OCI-LY3 (cell line): ENCODE data around the gene SLX9.

Source experiments
- H2AFZ ChIP-seq: fragments of 200-600, 300-600 bp; shearing (Covaris generic); 2 replicates; pipeline ENCODE4 v1.6.0; 2014; ENCODE audit warnings: antibody characterized with exemption, low read depth, low read length
- H3K27ac ChIP-seq: fragments of 200-600, 300-600 bp; sonication (generic); 2 replicates; pipeline ENCODE4 v1.5.1; 2014; ENCODE audit warnings: mild to moderate bottlenecking, low read length, moderate library complexity, mixed read lengths
- H3K27me3 ChIP-seq: fragments of 200-600, 300-600 bp; sonication (generic); 2 replicates; pipeline ENCODE4 v1.6.1; 2014; ENCODE audit warnings: low read depth, low read length, mixed read lengths
- H3K36me3 ChIP-seq: fragments of 200-600, 300-600 bp; sonication (generic); replicated peaks from 2 replicates; pipeline ENCODE3; 2014; ENCODE audit warnings: low read depth, low read length, mixed read lengths
- H3K4me1 ChIP-seq: fragments of 300-600, 200-600 bp; sonication (generic); 2 replicates; pipeline ENCODE4 v1.6.1; 2014; ENCODE audit warnings: low read length, mixed read lengths
- H3K4me2 ChIP-seq: fragments of 200-600, 300-600 bp; sonication (generic); 2 replicates; pipeline ENCODE4 v1.6.1; 2014; ENCODE audit warnings: low read length, mixed read lengths
- H3K4me3 ChIP-seq: fragments of 300-600, 200-600 bp; sonication (generic); 2 replicates; pipeline ENCODE4 v1.5.1; 2014; ENCODE audit warnings: antibody characterized with exemption, mild to moderate bottlenecking, low read length, moderate library complexity
- H3K79me2 ChIP-seq: fragments of 300-600, 200-600 bp; shearing (Covaris generic); 2 replicates; pipeline ENCODE4 v1.6.1; 2014; ENCODE audit warnings: mild to moderate bottlenecking, low read length, mixed read lengths
- H3K9ac ChIP-seq: fragments of 300-600, 200-600 bp; shearing (Covaris generic); 2 replicates; pipeline ENCODE4 v1.6.0; 2014; ENCODE audit warnings: mild to moderate bottlenecking, low read length, moderate library complexity
- H3K9me3 ChIP-seq: fragments of 200-600, 300-600 bp; shearing (Covaris generic); 2 replicates; pipeline ENCODE4 v1.6.1; 2014; ENCODE audit warnings: low read length, mixed read lengths; ENCODE audit not compliant: insufficient read depth
- H4K20me1 ChIP-seq: fragments of 200-600, 300-600 bp; sonication (generic); 2 replicates; pipeline ENCODE4 v1.6.1; 2016; ENCODE audit warnings: low read length, mixed read lengths; ENCODE audit not compliant: insufficient read depth
- EZH2phosphoT487 ChIP-seq: fragments of 200-600 bp; shearing (Covaris generic); IDR thresholded peaks from 2 replicates; pipeline ENCODE4 v1.6.1; 2018; ENCODE audit warnings: antibody characterized with exemption, mixed run types, low read depth
- TF ChIP-seq, protein P1 (sequence below): fragments of 200-600, 300-600 bp; sonication (generic); IDR thresholded peaks from 2 replicates; pipeline ENCODE4 v1.5.1; 2014; ENCODE audit warnings: antibody characterized with exemption, low read length, low read depth

Gene SLX9

DNA sequence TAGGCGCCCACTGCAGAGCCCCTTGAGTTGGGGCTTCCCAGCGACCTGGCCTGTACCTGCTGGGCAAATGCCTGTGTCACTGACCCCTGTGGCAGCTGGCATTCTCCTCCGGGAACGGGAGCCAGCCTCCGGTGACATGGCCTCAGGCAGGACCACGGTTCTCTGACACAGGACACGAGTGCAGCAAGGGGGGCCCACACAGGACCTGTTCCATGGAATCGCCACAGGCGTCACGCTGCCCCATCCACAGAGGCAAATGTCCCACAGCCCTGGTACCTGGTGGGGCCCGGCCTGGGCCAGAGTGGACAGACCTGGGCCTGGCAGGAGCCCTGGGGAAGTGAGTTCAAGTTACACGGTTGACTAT is 21.7 kb upstream of the SLX9 start:
- H4K20me1 ChIP-seq: no peaks in the 10 kb centered on the region
- no peaks in the 10 kb centered on the region for H3K36me3 ChIP-seq
- no peak overlapping the region for H3K4me2 ChIP-seq
- no peak overlapping the region for H3K4me3 ChIP-seq
- H3K27ac ChIP-seq: no peak overlapping the region
- peaks cover 6% of the 10 kb centered on the region; the same call in 1 of the 2 replicates for H3K79me2 ChIP-seq
- no peaks in the 10 kb centered on the region for H3K4me1 ChIP-seq
- no peaks in the 10 kb centered on the region for H3K9me3 ChIP-seq
- H3K9ac ChIP-seq: no peak overlapping the region
- H2AFZ ChIP-seq: no peak overlapping the region
- no peak for TF ChIP-seq EZH2phosphoT487
- TF ChIP-seq, protein P1, sequence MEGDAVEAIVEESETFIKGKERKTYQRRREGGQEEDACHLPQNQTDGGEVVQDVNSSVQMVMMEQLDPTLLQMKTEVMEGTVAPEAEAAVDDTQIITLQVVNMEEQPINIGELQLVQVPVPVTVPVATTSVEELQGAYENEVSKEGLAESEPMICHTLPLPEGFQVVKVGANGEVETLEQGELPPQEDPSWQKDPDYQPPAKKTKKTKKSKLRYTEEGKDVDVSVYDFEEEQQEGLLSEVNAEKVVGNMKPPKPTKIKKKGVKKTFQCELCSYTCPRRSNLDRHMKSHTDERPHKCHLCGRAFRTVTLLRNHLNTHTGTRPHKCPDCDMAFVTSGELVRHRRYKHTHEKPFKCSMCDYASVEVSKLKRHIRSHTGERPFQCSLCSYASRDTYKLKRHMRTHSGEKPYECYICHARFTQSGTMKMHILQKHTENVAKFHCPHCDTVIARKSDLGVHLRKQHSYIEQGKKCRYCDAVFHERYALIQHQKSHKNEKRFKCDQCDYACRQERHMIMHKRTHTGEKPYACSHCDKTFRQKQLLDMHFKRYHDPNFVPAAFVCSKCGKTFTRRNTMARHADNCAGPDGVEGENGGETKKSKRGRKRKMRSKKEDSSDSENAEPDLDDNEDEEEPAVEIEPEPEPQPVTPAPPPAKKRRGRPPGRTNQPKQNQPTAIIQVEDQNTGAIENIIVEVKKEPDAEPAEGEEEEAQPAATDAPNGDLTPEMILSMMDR: no peak
- H3K27me3 ChIP-seq: no peaks in the 10 kb centered on the region

DNA sequence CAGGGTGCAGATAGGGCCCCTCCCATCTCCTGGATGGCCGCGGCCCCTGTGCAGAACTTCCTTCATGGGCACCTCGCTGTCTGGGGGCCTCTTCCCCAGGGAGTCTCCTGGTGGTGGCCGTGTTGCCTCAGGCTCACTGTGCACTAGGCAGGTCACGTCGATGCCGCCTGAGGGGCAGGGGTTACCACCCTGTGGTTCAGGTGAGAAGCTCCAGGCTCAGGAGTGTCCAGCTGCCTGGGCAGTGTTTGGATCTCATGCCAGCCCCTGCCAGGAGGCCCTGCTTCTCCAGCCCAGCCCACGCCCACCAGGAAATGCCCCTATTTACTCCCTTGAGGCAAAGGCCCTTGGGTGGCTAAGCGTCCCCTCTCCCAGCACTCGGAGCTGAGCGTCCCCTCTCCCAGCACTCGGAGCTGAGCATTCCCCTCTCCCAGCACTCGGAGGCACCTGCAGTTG is 21.2 kb upstream of the SLX9 start:
- no peaks in the 10 kb centered on the region for H3K36me3 ChIP-seq
- H3K9me3 ChIP-seq: 0 out of 2 replicates have a peak, but pooled peaks cover 1% of the 10 kb centered on the region
- no peaks in the 10 kb centered on the region for H3K4me1 ChIP-seq
- peaks cover under 1% of the 10 kb centered on the region; the same call in 1 of the 2 replicates for H3K27me3 ChIP-seq
- no peak overlapping the region for H3K27ac ChIP-seq
- no peak overlapping the region for H3K4me3 ChIP-seq
- H3K79me2 ChIP-seq: peaks cover 6% of the 10 kb centered on the region; the same call in 1 of the 2 replicates
- no peak overlapping the region for H3K9ac ChIP-seq
- no peak overlapping the region for H2AFZ ChIP-seq
- no peaks in the 10 kb centered on the region for H4K20me1 ChIP-seq
- TF ChIP-seq, protein P1: no peak
- no peak overlapping the region for H3K4me2 ChIP-seq

DNA sequence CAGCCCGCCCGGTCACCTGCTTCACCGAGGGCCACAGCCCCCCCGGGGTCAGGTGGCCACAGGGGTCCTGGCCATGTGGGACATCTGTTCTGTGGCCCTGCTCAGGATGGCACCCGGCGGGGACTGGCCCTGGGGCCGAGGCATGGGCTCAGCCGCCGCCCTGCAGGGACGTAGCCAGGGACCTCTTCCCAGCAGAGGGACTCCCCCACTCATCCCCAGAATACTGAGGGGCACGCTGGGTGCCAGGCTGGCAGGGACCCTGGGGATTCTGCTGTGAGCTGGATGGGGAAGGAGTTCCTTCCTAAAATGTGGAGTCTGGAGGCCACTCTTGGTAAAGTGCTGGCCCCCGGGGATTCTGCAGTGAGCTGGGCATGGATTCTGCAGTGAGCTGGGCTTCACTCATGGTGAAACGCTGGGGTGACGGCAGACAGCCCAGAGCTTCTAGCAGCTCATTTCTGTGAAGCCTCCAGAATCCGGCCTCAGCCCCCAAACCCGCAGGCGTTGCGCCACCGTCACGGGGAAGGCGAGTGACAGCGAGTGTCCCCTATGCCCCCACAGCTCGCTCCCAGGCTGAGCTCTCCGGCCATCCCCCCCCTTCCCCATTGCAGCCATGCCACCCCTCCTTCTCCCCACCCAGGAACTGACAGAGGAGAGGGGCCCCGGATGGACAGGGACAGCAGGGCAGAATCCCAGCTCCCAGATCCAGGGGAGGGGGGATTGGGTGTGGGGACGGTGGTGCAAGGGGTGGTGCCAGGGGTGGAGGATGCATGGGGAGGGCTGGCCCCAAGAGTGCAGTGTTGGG is 20.5 kb upstream of the SLX9 start:
- no peak overlapping the region for H2AFZ ChIP-seq
- H3K9me3 ChIP-seq: 0 out of 2 replicates have a peak, but pooled peaks cover 4% of the 10 kb centered on the region
- H4K20me1 ChIP-seq: no peaks in the 10 kb centered on the region
- H3K36me3 ChIP-seq: no peaks in the 10 kb centered on the region
- H3K4me1 ChIP-seq: no peaks in the 10 kb centered on the region
- no peak overlapping the region for H3K27ac ChIP-seq
- H3K79me2 ChIP-seq: peaks cover 6% of the 10 kb centered on the region; the same call in 1 of the 2 replicates
- peak overlapping the region; percentile 73; the same call in 1 of the 2 replicates for H3K9ac ChIP-seq
- H3K4me3 ChIP-seq: peak overlapping the region; percentile 90; the same call in 1 of the 2 replicates
- no peak for TF ChIP-seq EZH2phosphoT487
- TF ChIP-seq, protein P1: no peak
- H3K4me2 ChIP-seq: peak overlapping the region; percentile 81
- H3K27me3 ChIP-seq: peaks cover 4% of the 10 kb centered on the region; the same call in 1 of the 2 replicates

DNA sequence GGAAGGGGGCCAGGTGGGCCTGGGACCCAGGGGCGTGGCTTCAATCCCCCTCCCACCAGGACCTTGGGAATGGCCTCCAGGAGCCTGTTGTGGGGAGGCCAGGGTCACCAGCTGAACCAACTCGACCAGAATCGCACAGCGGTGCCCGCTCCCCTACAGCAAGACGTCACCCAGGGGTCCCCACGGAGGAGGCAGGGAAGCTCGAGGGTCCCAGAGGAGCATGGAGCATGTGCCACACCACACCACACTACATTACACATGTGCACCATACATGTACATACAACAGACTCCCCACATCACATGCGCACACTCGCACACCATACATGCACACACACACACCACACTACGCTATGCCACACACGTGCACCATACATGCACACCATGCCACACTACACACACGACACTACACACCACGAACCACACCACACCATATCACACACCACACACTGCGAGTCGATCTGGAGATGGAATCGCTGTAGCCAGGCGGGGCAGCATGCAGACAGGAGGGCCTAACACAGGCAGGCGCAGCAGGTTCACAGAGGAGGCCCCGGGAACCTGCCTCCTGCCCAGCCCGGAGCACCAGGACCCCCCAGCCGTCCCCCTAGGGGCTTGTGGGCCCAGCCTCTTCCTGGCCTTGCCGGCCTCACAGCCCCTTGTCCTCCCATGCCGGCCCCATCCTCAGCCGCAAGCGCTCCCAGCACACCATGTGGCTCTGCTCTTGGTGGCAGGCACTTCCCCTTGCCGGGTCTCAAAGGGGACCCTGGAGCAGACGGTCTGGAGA is 19.7 kb upstream of the SLX9 start:
- peaks cover 4% of the 10 kb centered on the region; the same call in 1 of the 2 replicates for H3K27me3 ChIP-seq
- H3K9ac ChIP-seq: peak overlapping the region; percentile 73
- 0 out of 2 replicates have a peak, but pooled peaks cover 4% of the 10 kb centered on the region for H3K9me3 ChIP-seq
- no peaks in the 10 kb centered on the region for H4K20me1 ChIP-seq
- H3K36me3 ChIP-seq: no peaks in the 10 kb centered on the region
- H3K79me2 ChIP-seq: peaks cover 6% of the 10 kb centered on the region; the same call in 1 of the 2 replicates
- TF ChIP-seq EZH2phosphoT487: no peak
- TF ChIP-seq, protein P1: no peak
- peak overlapping the region; percentile 67; the same call in 1 of the 2 replicates for H2AFZ ChIP-seq
- H3K4me2 ChIP-seq: peak overlapping the region; percentile 81
- H3K27ac ChIP-seq: no peak overlapping the region
- H3K4me3 ChIP-seq: peak overlapping the region; percentile 90
- H3K4me1 ChIP-seq: 0 out of 2 replicates have a peak, but pooled peaks cover under 1% of the 10 kb centered on the region
